ENCODE results near the gene GRK5.
"Not testable (repeated sequence)": the region's sequence is repeated elsewhere in the genome, so short reads cannot be mapped to it uniquely, and the experiment has no call there.

GRK5 gene

DNA sequence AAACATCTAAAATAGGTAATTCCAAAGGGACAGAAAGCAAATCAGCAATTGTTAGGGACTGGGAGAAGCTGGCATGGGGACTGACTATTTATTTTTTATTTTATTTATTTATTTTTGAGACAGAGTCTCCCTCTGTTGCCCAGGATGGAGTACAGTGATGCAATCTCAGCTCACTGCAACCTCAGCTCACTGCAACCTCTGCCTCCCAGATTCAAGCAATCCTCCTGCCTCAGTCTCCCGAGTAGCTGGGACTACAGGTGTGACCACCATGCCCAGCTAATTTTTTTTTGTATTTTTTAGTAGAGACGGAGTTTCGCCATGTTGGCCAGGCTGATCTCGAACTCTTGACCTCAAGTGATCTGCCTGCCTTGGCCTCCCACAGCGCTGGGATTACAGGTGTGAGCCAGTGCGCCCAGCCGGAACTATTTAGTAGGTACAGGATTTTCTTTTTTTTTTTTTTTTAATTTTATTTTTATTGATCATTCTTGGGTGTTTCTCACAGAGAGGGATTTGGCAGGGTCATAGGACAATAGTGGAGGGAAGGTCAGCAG is 26.4 kb upstream of the GRK5 start:
- not testable (repeated sequence) for H3K9me3 ChIP-seq (replicated peaks in 1 of 2; ENCODE audit: control insufficient read depth in 2 of 2, insufficient read depth in 1 of 2, low read depth in 1 of 2, low read length in 2 of 2); H3K27ac ChIP-seq (replicated peaks; ENCODE audit: low read length); H3K27me3 ChIP-seq (ENCODE audit: control insufficient read depth in 3 of 3, insufficient read depth in 3 of 3, low read depth in 1 of 3, low read length in 3 of 3); H3K4ac ChIP-seq (ENCODE audit: low read length); H3K4me1 ChIP-seq (ENCODE audit: control insufficient read depth in 2 of 2, insufficient read depth in 1 of 2, low read depth in 1 of 2, low read length in 2 of 2); H2AK5ac ChIP-seq (ENCODE audit: low read depth, low read length); H2BK5ac ChIP-seq (ENCODE audit: low read length); H3K23ac ChIP-seq (ENCODE audit: low read depth, low read length, poor library complexity); H3K9ac ChIP-seq (ENCODE audit: low read depth, low read length, poor library complexity); H2BK120ac ChIP-seq (ENCODE audit: low read depth, low read length); H3K14ac ChIP-seq (ENCODE audit: low read length); DNase-seq (ENCODE audit: low spot score); H3K79me1 ChIP-seq (ENCODE audit: low read depth, low read length); H2BK12ac ChIP-seq (ENCODE audit: low read length); H3K18ac ChIP-seq (ENCODE audit: low read length); H4K91ac ChIP-seq (ENCODE audit: low read depth, low read length, poor library complexity); H2BK15ac ChIP-seq (ENCODE audit: low read length); H4K8ac ChIP-seq (ENCODE audit: low read depth, low read length); H3K4me3 ChIP-seq (ENCODE audit: low read length in 2 of 2); H2AFZ ChIP-seq (ENCODE audit: low read length); H3K4me2 ChIP-seq (ENCODE audit: insufficient read depth, low read length, poor library complexity, severe bottlenecking)
- no CpG with 5 or more reads among the region's 7 CpGs for WGBS, 2 donors (ENCODE audit: extremely low coverage in 2 of 2, insufficient read length in 2 of 2, insufficient replicate concordance in 1 of 2)
- H3K36me3 ChIP-seq (replicated peaks in 1 of 2; ENCODE audit: control insufficient read depth in 2 of 2, insufficient read depth in 2 of 2, low read length in 2 of 2), result peaks cover 10 to 14% of the 10 kb centered on the region in 2 donors

DNA sequence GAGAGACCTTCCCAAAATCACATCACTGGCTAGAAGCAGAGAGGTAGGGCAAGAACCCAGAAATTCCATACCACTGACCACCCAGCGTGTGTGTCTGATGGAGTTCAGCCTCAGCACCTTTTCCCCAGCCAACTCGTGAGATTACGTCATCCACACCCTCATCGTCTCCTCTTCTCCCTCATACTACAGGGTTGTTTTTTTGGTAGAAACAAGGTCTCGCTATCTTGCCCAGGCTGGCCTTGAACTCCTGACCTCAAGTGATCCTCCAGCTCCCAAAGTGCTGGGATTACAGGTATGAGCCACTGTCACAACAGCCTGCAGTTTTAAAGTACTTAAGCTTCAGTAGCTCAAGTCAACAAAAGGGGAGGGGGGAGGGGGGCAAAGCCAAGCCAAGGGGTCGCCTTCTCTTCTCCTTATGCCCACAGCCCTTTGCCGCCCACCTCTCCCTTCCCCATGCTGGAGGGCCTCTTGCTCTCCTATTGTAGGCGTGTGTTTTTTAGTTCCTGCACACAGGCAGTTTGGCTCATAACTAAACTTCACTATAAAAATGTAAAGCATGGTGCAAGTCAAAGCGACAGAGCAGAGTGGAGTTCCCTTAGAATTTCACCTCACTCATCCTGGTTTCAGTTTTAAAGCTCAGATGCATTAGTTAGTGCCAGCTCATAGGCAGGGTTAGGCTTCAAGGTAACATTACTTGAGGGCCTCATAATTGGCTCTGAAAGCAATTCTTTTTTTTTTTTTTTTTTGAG is 23.5 kb upstream of the GRK5 start:
- H3K36me3 ChIP-seq (replicated peaks in 1 of 2; ENCODE audit: control insufficient read depth in 2 of 2, insufficient read depth in 2 of 2, low read length in 2 of 2), result no peaks in the 10 kb centered on the region
- WGBS, 2 donors (ENCODE audit: extremely low coverage in 2 of 2, insufficient read length in 2 of 2, insufficient replicate concordance in 1 of 2), result no CpG with 5 or more reads among the region's 9 CpGs
- no peak overlapping the region for H3K18ac ChIP-seq (ENCODE audit: low read length)
- no peak overlapping the region for H3K9ac ChIP-seq (ENCODE audit: low read depth, low read length, poor library complexity)
- peaks cover 2 to 4% of the 10 kb centered on the region in 2 donors for H3K4me1 ChIP-seq (ENCODE audit: control insufficient read depth in 2 of 2, insufficient read depth in 1 of 2, low read depth in 1 of 2, low read length in 2 of 2)
- H3K4me3 ChIP-seq (ENCODE audit: low read length in 2 of 2), result no peak overlapping the region
- H3K4ac ChIP-seq (ENCODE audit: low read length), result no peak overlapping the region
- H4K91ac ChIP-seq (ENCODE audit: low read depth, low read length, poor library complexity), result no peak overlapping the region
- no peaks in the 10 kb centered on the region for H3K27me3 ChIP-seq (ENCODE audit: control insufficient read depth in 3 of 3, insufficient read depth in 3 of 3, low read depth in 1 of 3, low read length in 3 of 3)
- H2AFZ ChIP-seq (ENCODE audit: low read length), result no peak overlapping the region
- H3K4me2 ChIP-seq (ENCODE audit: insufficient read depth, low read length, poor library complexity, severe bottlenecking), result no peak overlapping the region
- no peak overlapping the region for H2BK12ac ChIP-seq (ENCODE audit: low read length)
- H2AK5ac ChIP-seq (ENCODE audit: low read depth, low read length), result no peak overlapping the region
- H3K23ac ChIP-seq (ENCODE audit: low read depth, low read length, poor library complexity), result no peak overlapping the region
- H3K9me3 ChIP-seq (replicated peaks in 1 of 2; ENCODE audit: control insufficient read depth in 2 of 2, insufficient read depth in 1 of 2, low read depth in 1 of 2, low read length in 2 of 2), result no peaks in the 10 kb centered on the region
- DNase-seq (ENCODE audit: low spot score), result no peak
- H4K8ac ChIP-seq (ENCODE audit: low read depth, low read length), result no peak overlapping the region
- no peak overlapping the region for H3K27ac ChIP-seq (replicated peaks; ENCODE audit: low read length)
- no peak overlapping the region for H2BK15ac ChIP-seq (ENCODE audit: low read length)
- no peak overlapping the region for H2BK5ac ChIP-seq (ENCODE audit: low read length)
- no peak overlapping the region for H2BK120ac ChIP-seq (ENCODE audit: low read depth, low read length)
- no peaks in the 10 kb centered on the region for H3K79me1 ChIP-seq (ENCODE audit: low read depth, low read length)
- no peak overlapping the region for H3K14ac ChIP-seq (ENCODE audit: low read length)

DNA sequence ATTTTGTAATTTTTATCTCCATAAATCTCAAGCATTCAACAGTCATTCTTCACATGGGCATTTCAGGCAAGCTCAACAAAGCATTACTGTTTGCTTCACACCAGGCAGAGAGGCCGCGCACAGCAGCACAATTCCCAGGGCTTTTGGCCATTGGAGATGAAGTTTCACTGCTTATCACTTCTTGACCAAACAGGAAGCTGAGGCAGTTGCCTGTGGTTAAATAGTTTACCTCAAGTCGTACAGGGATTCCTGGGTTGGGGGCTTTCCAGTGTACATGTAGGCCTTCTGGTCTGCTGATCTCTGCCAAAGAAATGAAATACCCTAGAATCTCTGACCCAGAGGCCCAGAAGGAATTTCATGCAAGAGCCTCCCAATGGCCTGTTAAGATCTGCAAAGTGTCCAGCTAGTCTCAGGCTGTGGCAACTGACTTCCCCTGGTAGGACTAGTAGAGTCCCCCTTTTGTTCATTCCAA is 17.5 kb upstream of the GRK5 start:
- DNase-seq (ENCODE audit: low spot score), result no peak

DNA sequence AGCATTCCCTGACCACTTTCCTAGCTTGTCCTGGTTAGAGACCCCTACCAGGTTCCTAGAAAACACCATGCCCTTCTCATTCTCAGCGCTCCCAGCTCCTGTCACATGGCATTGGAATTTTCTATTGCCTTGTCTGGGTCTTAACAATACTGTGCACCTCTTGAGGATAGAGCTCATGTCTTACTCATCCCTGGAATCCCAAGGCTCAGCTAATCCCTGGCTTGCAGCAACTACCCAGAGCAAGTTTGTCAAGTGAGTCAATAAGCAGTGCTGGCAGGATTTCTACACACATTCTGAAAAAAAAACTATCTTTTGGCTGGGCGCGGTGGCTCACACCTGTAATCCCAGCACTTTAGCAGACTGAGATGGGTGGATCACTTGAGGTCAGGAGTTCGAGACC is 17.0 kb upstream of the GRK5 start:
- Histone ChIP-seq H3K9me3 (replicated peaks in 1 of 2; ENCODE audit: control insufficient read depth in 2 of 2, insufficient read depth in 1 of 2, low read depth in 1 of 2, low read length in 2 of 2) (no peaks in the 10 kb centered on the region), H3K36me3 (replicated peaks in 1 of 2; ENCODE audit: control insufficient read depth in 2 of 2, insufficient read depth in 2 of 2, low read length in 2 of 2) (no peaks in the 10 kb centered on the region), H3K27me3 (ENCODE audit: control insufficient read depth in 3 of 3, insufficient read depth in 3 of 3, low read depth in 1 of 3, low read length in 3 of 3) (peaks cover 0 to 10% (median 0%) of the 10 kb centered on the region in 3 experiments), H3K9ac (ENCODE audit: low read depth, low read length, poor library complexity) (no peak overlapping the region), H3K4me1 (ENCODE audit: control insufficient read depth in 2 of 2, insufficient read depth in 1 of 2, low read depth in 1 of 2, low read length in 2 of 2) (peaks cover 0 to 4% of the 10 kb centered on the region in 2 donors), H3K4me3 (ENCODE audit: low read length in 2 of 2) (peak overlapping the region in 1 of 2 donors; percentile 26), H3K18ac (ENCODE audit: low read length) (no peak overlapping the region), H2AFZ (ENCODE audit: low read length) (peak overlapping the region; percentile 24), H3K14ac (ENCODE audit: low read length) (no peak overlapping the region), H3K23ac (ENCODE audit: low read depth, low read length, poor library complexity) (no peak overlapping the region), H2BK12ac (ENCODE audit: low read length) (no peak overlapping the region), H2BK120ac (ENCODE audit: low read depth, low read length) (no peak overlapping the region), H2BK5ac (ENCODE audit: low read length) (no peak overlapping the region), H2BK15ac (ENCODE audit: low read length) (no peak overlapping the region), H3K27ac (replicated peaks; ENCODE audit: low read length) (no peak overlapping the region), H3K4ac (ENCODE audit: low read length) (no peak overlapping the region), H3K4me2 (ENCODE audit: insufficient read depth, low read length, poor library complexity, severe bottlenecking) (no peak overlapping the region), H4K8ac (ENCODE audit: low read depth, low read length) (no peak overlapping the region), H4K91ac (ENCODE audit: low read depth, low read length, poor library complexity) (no peak overlapping the region), H3K79me1 (ENCODE audit: low read depth, low read length) (no peaks in the 10 kb centered on the region), H2AK5ac (ENCODE audit: low read depth, low read length) (no peak overlapping the region)
- WGBS, 2 donors (ENCODE audit: extremely low coverage in 2 of 2, insufficient read length in 2 of 2, insufficient replicate concordance in 1 of 2), result no CpG with 5 or more reads among the region's 4 CpGs
- no peak for DNase-seq (ENCODE audit: low spot score)

More for the DNA sequence above, 17.5 kb upstream of the GRK5 start:
- H2AK5ac ChIP-seq (ENCODE audit: low read depth, low read length), result no peak overlapping the region
- H3K27ac ChIP-seq (replicated peaks; ENCODE audit: low read length), result no peak overlapping the region
- H3K27me3 ChIP-seq (ENCODE audit: control insufficient read depth in 3 of 3, insufficient read depth in 3 of 3, low read depth in 1 of 3, low read length in 3 of 3), result peaks cover 0 to 10% (median 0%) of the 10 kb centered on the region in 3 experiments
- no peaks in the 10 kb centered on the region for H3K36me3 ChIP-seq (replicated peaks in 1 of 2; ENCODE audit: control insufficient read depth in 2 of 2, insufficient read depth in 2 of 2, low read length in 2 of 2)
- WGBS, 2 donors (ENCODE audit: extremely low coverage in 2 of 2, insufficient read length in 2 of 2, insufficient replicate concordance in 1 of 2), result no CpG with 5 or more reads among the region's 3 CpGs
- H3K4me1 ChIP-seq (ENCODE audit: control insufficient read depth in 2 of 2, insufficient read depth in 1 of 2, low read depth in 1 of 2, low read length in 2 of 2), result peaks cover 0 to 4% of the 10 kb centered on the region in 2 donors
- H3K14ac ChIP-seq (ENCODE audit: low read length), result no peak overlapping the region
- H3K23ac ChIP-seq (ENCODE audit: low read depth, low read length, poor library complexity), result no peak overlapping the region
- no peak overlapping the region for H3K9ac ChIP-seq (ENCODE audit: low read depth, low read length, poor library complexity)
- no peak overlapping the region for H3K4me3 ChIP-seq (ENCODE audit: low read length in 2 of 2)
- no peak overlapping the region for H4K91ac ChIP-seq (ENCODE audit: low read depth, low read length, poor library complexity)
- H2BK15ac ChIP-seq (ENCODE audit: low read length), result no peak overlapping the region
- no peak overlapping the region for H3K4me2 ChIP-seq (ENCODE audit: insufficient read depth, low read length, poor library complexity, severe bottlenecking)
- no peaks in the 10 kb centered on the region for H3K9me3 ChIP-seq (replicated peaks in 1 of 2; ENCODE audit: control insufficient read depth in 2 of 2, insufficient read depth in 1 of 2, low read depth in 1 of 2, low read length in 2 of 2)
- H2AFZ ChIP-seq (ENCODE audit: low read length), result peak overlapping the region; percentile 24
- H2BK12ac ChIP-seq (ENCODE audit: low read length), result no peak overlapping the region
- no peak overlapping the region for H2BK120ac ChIP-seq (ENCODE audit: low read depth, low read length)
- no peak overlapping the region for H4K8ac ChIP-seq (ENCODE audit: low read depth, low read length)
- H2BK5ac ChIP-seq (ENCODE audit: low read length), result no peak overlapping the region
- no peak overlapping the region for H3K18ac ChIP-seq (ENCODE audit: low read length)
- H3K4ac ChIP-seq (ENCODE audit: low read length), result no peak overlapping the region
- no peaks in the 10 kb centered on the region for H3K79me1 ChIP-seq (ENCODE audit: low read depth, low read length)
